GM12801 (cell line): ENCODE data around the gene EIF2B2.

ENCODE experiments used
- TF ChIP-seq, protein P1 (sequence below): IDR thresholded peaks from one replicate; pipeline ENCODE4 v1.5.1; 2011; ENCODE audit warnings: control low read depth; ENCODE audit not compliant: insufficient read length; ENCODE audit errors: extremely low read depth

EIF2B2 gene

DNA sequence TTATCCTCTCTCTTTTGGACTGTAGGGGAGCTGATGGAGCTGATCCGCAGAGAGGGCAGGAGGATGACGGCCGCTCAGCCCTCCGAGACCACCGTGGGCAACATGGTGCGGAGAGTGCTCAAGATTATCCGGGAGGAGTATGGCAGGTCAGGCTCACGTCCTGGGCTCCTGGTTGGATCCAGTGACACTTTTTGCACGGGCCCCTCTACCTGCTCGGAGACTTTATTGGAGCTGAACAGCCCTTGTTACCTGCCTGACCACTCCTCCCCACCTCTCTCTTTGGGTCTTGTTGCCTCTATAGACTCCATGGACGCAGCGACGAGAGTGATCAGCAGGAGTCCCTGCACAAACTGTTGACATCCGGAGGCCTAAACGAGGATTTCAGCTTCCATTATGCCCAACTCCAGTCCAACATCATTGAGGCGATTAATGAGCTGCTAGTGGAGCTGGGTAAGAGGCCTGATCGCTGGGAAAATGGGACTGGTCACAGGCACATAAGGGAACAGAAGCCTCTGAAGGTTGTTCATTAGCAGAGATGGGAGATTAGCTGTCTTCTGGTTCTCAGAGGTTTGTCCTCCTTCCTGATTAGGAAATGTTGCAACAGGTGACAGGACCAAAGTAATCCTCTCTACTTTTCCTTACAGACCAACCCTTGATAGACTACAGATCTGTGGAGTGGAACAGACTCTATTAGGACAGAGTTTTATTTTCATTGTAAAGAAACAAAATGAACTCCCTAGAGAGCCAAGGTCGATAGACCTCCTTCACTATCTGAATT, 718 bp downstream of the EIF2B2 start:
- TF ChIP-seq, protein P1, sequence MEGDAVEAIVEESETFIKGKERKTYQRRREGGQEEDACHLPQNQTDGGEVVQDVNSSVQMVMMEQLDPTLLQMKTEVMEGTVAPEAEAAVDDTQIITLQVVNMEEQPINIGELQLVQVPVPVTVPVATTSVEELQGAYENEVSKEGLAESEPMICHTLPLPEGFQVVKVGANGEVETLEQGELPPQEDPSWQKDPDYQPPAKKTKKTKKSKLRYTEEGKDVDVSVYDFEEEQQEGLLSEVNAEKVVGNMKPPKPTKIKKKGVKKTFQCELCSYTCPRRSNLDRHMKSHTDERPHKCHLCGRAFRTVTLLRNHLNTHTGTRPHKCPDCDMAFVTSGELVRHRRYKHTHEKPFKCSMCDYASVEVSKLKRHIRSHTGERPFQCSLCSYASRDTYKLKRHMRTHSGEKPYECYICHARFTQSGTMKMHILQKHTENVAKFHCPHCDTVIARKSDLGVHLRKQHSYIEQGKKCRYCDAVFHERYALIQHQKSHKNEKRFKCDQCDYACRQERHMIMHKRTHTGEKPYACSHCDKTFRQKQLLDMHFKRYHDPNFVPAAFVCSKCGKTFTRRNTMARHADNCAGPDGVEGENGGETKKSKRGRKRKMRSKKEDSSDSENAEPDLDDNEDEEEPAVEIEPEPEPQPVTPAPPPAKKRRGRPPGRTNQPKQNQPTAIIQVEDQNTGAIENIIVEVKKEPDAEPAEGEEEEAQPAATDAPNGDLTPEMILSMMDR = no peak

GRCh38 chr14:75005357-75005756, 2.6 kb downstream of the EIF2B2 start:
- TF ChIP-seq, protein P1 = no peak

DNA sequence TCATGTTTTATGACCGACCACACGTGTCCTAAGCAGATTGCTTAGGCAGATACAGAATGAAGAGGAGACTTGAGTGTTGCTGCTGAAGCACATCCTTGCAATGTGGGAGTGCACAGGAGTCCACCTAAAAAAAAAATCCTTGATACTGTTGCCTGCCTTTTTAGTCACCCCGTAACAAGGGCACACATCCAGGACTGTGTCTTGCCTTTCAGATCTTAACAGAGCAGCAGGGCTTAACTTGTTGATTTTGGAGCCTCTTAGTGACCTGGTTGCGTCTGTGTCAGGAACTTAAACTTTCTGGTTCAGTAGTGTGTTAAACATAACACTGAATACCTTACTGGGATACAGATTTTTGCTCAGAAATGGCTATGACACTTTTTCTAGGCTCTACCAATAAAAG, 6.5 kb downstream of the EIF2B2 start:
- TF ChIP-seq, protein P1 = no peak

DNA sequence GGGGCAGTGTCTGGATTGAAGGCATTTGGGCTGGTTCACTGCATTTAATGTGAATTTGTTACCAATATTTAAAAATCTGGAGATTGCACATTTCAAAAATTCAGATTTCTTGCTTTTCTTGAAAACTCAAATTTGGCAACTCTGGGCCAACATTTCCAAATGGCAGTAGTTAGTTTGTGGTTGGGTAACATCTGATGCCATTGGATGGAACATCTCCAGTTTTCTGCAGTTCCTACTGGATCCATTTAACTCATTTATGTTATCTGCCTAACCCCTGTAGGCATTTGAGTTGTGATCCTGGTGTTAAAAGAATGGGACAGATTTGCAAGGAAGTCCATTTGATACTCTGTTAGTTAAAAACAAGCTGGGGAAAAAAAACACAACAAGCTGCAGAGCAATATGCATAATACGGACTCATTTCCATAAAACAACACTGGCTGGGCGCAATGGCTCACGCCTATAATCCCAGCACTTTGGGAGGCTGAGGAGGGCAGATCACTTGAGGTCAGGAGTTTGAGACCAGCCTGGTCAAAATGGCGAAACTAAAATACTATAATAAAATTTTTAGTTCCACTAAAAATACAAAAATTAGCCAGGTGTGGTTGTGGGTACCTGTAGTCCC, 7.9 kb downstream of the EIF2B2 start:
- TF ChIP-seq, protein P1 = no peak

DNA sequence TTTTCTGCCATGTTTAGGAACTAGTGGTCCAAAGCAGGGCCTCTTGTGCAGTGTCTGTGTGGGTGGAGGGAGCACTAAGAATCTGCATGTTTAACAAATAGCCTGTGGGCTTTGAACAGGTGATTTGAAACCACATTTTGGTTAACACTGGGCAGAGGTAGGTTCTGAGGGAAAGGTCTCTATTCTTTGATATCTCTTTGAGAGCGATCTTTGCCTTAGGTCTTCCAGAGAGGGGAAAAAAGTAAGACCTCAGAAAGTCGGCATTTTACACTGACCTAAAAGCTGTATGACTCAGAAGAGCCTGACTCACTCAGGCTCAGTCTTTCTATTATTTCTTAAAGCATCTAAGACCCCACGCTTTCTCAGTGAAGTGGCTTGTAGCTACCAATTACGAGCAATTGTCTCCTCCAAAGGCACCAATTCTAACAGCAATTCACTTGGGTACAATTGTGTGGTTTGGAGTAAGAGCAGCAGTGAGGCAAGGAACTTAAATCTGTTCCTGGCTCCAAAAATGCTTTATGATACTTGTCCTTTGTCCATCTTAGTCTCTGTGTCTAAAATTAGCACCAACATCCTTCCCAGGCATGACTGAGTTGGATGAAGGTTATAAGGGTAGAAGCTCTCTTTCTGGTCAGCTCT, 8.8 kb downstream of the EIF2B2 start:
- TF ChIP-seq, protein P1 = no peak

DNA sequence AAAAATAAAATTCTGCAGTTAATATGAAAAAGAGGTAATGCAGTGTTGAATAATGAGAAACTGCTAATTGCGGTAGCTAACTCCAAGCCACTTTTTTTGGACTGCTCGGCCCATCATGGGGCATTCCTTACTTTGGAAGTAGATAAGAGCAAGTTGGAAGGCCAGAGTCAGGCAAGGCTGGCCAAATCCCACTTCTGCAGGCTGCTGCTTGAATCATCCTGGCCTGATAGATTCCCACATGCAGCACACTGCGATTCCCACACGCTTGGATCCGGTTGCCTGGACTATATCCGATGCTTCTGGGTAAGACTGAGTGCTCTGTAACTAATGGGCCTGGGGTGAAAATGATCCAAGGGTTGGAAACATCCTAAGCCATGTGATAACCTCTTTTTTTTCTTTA, 10.6 kb downstream of the EIF2B2 start:
- TF ChIP-seq, protein P1 = no peak

DNA sequence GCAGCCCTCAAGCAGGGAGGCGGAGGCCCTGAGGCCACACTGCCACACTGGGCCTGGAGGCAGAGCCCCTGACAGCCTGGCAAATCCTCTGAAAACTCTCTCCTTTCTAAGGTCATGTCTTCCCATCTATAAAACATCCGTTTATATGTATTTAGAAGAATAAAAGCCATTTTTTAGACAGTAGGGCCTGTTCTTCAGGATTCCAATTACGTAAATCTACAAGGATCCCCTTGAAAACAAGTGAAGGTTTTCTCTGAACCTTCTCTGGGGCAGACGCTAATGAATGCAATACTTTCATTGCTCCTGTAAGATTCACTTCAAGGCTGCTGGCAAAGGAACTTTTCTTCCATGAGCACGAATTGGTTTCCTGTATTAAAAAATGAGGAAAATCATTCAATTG, 12.8 kb downstream of the EIF2B2 start:
- TF ChIP-seq, protein P1 = no peak
